ENCODE measurements around the gene CCBE1. TPM values are rescaled to one million over a fixed set of nuclear protein-coding genes. Genes with fewer than 3 reads are reported as not detected.

The CCBE1 gene
- polyA plus RNA-seq, 1 donor from 2014 or later, result 0.19 TPM

DNA sequence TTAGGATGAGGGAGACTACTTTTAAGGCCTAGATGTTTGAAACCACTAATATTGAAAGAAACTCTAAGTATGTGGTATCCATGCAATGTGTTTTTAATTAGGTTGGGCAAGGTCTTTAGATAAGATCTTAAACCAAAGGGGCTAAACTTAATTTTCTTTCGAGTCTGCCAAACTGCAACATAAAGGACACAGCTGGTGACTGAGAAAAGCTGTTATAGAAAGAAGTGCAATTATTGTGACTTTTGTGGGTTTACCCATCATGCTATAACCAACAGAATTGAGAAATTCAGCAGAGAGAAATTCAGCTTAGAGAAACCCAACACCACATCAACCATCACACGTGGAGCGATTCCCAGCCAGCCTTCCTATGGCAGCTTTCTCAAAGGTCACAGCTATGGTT lies 218.6 kb downstream of the CCBE1 start:
- no peaks in the 10 kb centered on the region for H3K79me2 ChIP-seq (replicated peaks; ENCODE audit: insufficient read depth, low read length)
- H3K9me3 ChIP-seq (ENCODE audit: low read length), result no peaks in the 10 kb centered on the region
- H3K9ac ChIP-seq (ENCODE audit: low read length), result no peak overlapping the region
- H2AFZ ChIP-seq (ENCODE audit: low read depth, low read length), result no peak overlapping the region
- no peak overlapping the region for H3K4me2 ChIP-seq (ENCODE audit: low read length)
- no peaks in the 10 kb centered on the region for H3F3A ChIP-seq (ENCODE audit: insufficient read depth, low read length, poor library complexity, severe bottlenecking)
- no peaks in the 10 kb centered on the region for H3K9me2 ChIP-seq (ENCODE audit: insufficient read depth, low read length)
- no peak for TF ChIP-seq TAF1 (IDR thresholded peaks at IDR 0.05; ENCODE audit: low read depth)
- no peak for TF ChIP-seq SMC3 (conservative IDR thresholded peaks at IDR 0.05; ENCODE audit: poor library complexity)
- no peak for TF ChIP-seq MXI1 (conservative IDR thresholded peaks at IDR 0.05; ENCODE audit: poor library complexity, severe bottlenecking)
- TF ChIP-seq EZH2 (IDR thresholded peaks at IDR 0.05; ENCODE audit: borderline replicate concordance, insufficient read depth, low read length, poor library complexity, severe bottlenecking), result no peak
- TF ChIP-seq EP300 (conservative IDR thresholded peaks at IDR 0.05; ENCODE audit: poor library complexity, severe bottlenecking), result no peak
- no peaks in the 10 kb centered on the region for H4K20me1 ChIP-seq (ENCODE audit: insufficient read depth)
- no peaks in the 10 kb centered on the region for H3K36me3 ChIP-seq (ENCODE audit: insufficient read depth, low read length)
- no peak overlapping the region for H3K4me3 ChIP-seq (ENCODE audit: low read length)
- H3K27ac ChIP-seq (ENCODE audit: low read length), result no peak overlapping the region
- H3K27me3 ChIP-seq (ENCODE audit: insufficient read depth, low read depth, low read length), result no peaks in the 10 kb centered on the region

DNA sequence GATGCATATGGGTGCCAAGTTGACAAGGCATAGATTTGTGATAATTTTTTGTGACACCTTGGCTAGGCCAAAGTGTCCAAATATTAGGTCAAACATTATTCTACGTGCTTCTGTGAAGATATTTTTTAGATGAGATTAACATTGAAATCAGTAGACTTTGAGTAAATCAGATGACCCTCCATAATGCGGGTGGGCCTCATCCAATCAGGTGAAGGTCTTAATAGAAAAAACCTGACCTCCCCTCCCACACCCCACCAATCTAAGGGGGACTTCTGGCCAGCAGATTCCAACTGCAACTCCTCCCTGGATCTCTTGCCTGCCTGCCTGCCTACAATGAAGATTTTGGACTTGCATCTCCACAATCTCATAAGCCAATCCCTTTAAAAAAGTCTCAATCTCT lies 219.4 kb downstream of the CCBE1 start:
- no peaks in the 10 kb centered on the region for H3K79me2 ChIP-seq (replicated peaks; ENCODE audit: insufficient read depth, low read length)
- no peak overlapping the region for H3K27ac ChIP-seq (ENCODE audit: low read length)
- no peaks in the 10 kb centered on the region for H3K9me3 ChIP-seq (ENCODE audit: low read length)
- no peak for TF ChIP-seq EP300 (conservative IDR thresholded peaks at IDR 0.05; ENCODE audit: poor library complexity, severe bottlenecking)
- TF ChIP-seq MXI1 (conservative IDR thresholded peaks at IDR 0.05; ENCODE audit: poor library complexity, severe bottlenecking), result no peak
- TF ChIP-seq, protein P1, sequence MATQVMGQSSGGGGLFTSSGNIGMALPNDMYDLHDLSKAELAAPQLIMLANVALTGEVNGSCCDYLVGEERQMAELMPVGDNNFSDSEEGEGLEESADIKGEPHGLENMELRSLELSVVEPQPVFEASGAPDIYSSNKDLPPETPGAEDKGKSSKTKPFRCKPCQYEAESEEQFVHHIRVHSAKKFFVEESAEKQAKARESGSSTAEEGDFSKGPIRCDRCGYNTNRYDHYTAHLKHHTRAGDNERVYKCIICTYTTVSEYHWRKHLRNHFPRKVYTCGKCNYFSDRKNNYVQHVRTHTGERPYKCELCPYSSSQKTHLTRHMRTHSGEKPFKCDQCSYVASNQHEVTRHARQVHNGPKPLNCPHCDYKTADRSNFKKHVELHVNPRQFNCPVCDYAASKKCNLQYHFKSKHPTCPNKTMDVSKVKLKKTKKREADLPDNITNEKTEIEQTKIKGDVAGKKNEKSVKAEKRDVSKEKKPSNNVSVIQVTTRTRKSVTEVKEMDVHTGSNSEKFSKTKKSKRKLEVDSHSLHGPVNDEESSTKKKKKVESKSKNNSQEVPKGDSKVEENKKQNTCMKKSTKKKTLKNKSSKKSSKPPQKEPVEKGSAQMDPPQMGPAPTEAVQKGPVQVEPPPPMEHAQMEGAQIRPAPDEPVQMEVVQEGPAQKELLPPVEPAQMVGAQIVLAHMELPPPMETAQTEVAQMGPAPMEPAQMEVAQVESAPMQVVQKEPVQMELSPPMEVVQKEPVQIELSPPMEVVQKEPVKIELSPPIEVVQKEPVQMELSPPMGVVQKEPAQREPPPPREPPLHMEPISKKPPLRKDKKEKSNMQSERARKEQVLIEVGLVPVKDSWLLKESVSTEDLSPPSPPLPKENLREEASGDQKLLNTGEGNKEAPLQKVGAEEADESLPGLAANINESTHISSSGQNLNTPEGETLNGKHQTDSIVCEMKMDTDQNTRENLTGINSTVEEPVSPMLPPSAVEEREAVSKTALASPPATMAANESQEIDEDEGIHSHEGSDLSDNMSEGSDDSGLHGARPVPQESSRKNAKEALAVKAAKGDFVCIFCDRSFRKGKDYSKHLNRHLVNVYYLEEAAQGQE (IDR thresholded peaks at IDR 0.05; ENCODE audit: borderline replicate concordance), result no peak
- TF ChIP-seq RAD21 (conservative IDR thresholded peaks at IDR 0.05), result no peak
- TF ChIP-seq, protein P2, sequence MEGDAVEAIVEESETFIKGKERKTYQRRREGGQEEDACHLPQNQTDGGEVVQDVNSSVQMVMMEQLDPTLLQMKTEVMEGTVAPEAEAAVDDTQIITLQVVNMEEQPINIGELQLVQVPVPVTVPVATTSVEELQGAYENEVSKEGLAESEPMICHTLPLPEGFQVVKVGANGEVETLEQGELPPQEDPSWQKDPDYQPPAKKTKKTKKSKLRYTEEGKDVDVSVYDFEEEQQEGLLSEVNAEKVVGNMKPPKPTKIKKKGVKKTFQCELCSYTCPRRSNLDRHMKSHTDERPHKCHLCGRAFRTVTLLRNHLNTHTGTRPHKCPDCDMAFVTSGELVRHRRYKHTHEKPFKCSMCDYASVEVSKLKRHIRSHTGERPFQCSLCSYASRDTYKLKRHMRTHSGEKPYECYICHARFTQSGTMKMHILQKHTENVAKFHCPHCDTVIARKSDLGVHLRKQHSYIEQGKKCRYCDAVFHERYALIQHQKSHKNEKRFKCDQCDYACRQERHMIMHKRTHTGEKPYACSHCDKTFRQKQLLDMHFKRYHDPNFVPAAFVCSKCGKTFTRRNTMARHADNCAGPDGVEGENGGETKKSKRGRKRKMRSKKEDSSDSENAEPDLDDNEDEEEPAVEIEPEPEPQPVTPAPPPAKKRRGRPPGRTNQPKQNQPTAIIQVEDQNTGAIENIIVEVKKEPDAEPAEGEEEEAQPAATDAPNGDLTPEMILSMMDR (IDR thresholded peaks at IDR 0.05; ENCODE audit: poor library complexity, severe bottlenecking), result no peak
- TF ChIP-seq SMC3 (conservative IDR thresholded peaks at IDR 0.05; ENCODE audit: poor library complexity), result no peak
- no peak for TF ChIP-seq POLR2AphosphoS5 (IDR thresholded peaks at IDR 0.05)
- TF ChIP-seq TAF1 (IDR thresholded peaks at IDR 0.05; ENCODE audit: low read depth), result no peak
- no peak for TF ChIP-seq EZH2 (IDR thresholded peaks at IDR 0.05; ENCODE audit: borderline replicate concordance, insufficient read depth, low read length, poor library complexity, severe bottlenecking)
- no peaks in the 10 kb centered on the region for H4K20me1 ChIP-seq (ENCODE audit: insufficient read depth)
- no peak overlapping the region for H3K9ac ChIP-seq (ENCODE audit: low read length)
- H3K27me3 ChIP-seq (ENCODE audit: insufficient read depth, low read depth, low read length), result no peaks in the 10 kb centered on the region
- H3K36me3 ChIP-seq (ENCODE audit: insufficient read depth, low read length), result no peaks in the 10 kb centered on the region
- H3F3A ChIP-seq (ENCODE audit: insufficient read depth, low read length, poor library complexity, severe bottlenecking), result no peaks in the 10 kb centered on the region
- H3K4me2 ChIP-seq (ENCODE audit: low read length), result no peak overlapping the region
- no peaks in the 10 kb centered on the region for H3K9me2 ChIP-seq (ENCODE audit: insufficient read depth, low read length)
- H3K4me3 ChIP-seq (ENCODE audit: low read length), result no peak overlapping the region
- no peak overlapping the region for H2AFZ ChIP-seq (ENCODE audit: low read depth, low read length)
